Gastrocnemius medialis (tissue), 4 donors: Measurements from ENCODE around the gene KRTAP5-5. TPM values are rescaled to one million over a fixed set of nuclear protein-coding genes. Genes with fewer than 3 reads are reported as not detected.

Experiments used
- ATAC-seq, 2 donors: fragments of 150-250 bp; one replicate each; pipeline ENCODE4 v1.9.1; 2016
- DNase-seq, 2 donors: peaks; one replicate each; pipeline ENCODE4 v3.0.0-alpha.2; 2019
- H3K27ac ChIP-seq, 4 donors: fragments of 200-600 bp; sonication (generic); 1 replicate in 1 of 4; 2 replicates in 3 of 4; pipeline ENCODE4 v1.5.1; 2016 to 2018; ENCODE audit warnings: mild to moderate bottlenecking in 2 of 4, moderate library complexity in 1 of 4
- H3K27me3 ChIP-seq, 3 donors: fragments of 200-600 bp; sonication (generic) in 2 of 3; 1 replicate in 1 of 3; 2 replicates in 2 of 3; pipeline versions ENCODE4 v1.5.1 to v1.6.0; 2016 to 2019; ENCODE audit warnings: mild to moderate bottlenecking in 1 of 3, moderate library complexity in 1 of 3
- H3K36me3 ChIP-seq, 2 donors: fragments of 200-600 bp; sonication (generic) in 1 of 2; one replicate each; pipeline ENCODE4 v1.5.1; 2017 to 2018
- H3K4me1 ChIP-seq, 2 donors: fragments of 200-600 bp; sonication (generic) in 1 of 2; one replicate each; pipeline ENCODE4 v1.5.1; 2016 to 2017; ENCODE audit warnings: mild to moderate bottlenecking in 2 of 2
- H3K4me3 ChIP-seq, 4 donors: fragments of 200-600 bp; sonication (generic) in 3 of 4; 1 replicate in 1 of 4; 2 replicates in 3 of 4; pipeline ENCODE4 v1.5.1; 2016 to 2019; ENCODE audit warnings: mild to moderate bottlenecking in 2 of 4
- H3K9me3 ChIP-seq, 3 donors: fragments of 200-600 bp; sonication (generic) in 2 of 3; 1 replicate in 1 of 3; 2 replicates in 2 of 3; pipeline ENCODE4 v1.5.1; 2016 to 2019
- CTCF ChIP-seq, 5 experiments: fragments of 450-650 bp in 3 of 5; fragments of 200-600 bp in 2 of 5; sonication (generic) in 2 of 5; IDR thresholded peaks in 4 of 5; conservative IDR thresholded peaks in 1 of 5; 1 replicate in 4 of 5; 2 replicates in 1 of 5; pipeline ENCODE4 v1.5.1; 2016 to 2019; ENCODE audit warnings: antibody characterized with exemption in 5 of 5, mild to moderate bottlenecking in 3 of 5, moderate library complexity in 3 of 5
- POLR2A ChIP-seq, 2 donors: fragments of 450-650 bp; IDR thresholded peaks; one replicate each; pipeline ENCODE4 v1.6.1; 2017; ENCODE audit warnings: antibody characterized with exemption in 2 of 2, mild to moderate bottlenecking in 2 of 2, moderate library complexity in 2 of 2
- in situ Hi-C, 4 donors: fragments of 200-750 bp; cut with MboI; loops; one replicate each; pipeline versions ENCODE4 v1.15.0 to v1.8.0; 2017; ENCODE audit warnings: low sequenced_read_pairs in 4 of 4
- intact Hi-C: fragments of 100-400 bp; cut with DNase I; formaldehyde crosslinking; loops from one replicate; pipeline ENCODE4 v1.15.1; 2023; ENCODE audit warnings: low total_unique reads
- total RNA-seq, 4 donors: library from RNA; depleted of rRNA; stranded (reverse); fragments of >200 nt; gene quantifications; one replicate each; pipeline versions ENCODE4 v1.1.0 to v1.2.3, GENCODE V29; 2016

Gene KRTAP5-5
- total RNA-seq, 4 donors from 2014 or later: not detected

DNA sequence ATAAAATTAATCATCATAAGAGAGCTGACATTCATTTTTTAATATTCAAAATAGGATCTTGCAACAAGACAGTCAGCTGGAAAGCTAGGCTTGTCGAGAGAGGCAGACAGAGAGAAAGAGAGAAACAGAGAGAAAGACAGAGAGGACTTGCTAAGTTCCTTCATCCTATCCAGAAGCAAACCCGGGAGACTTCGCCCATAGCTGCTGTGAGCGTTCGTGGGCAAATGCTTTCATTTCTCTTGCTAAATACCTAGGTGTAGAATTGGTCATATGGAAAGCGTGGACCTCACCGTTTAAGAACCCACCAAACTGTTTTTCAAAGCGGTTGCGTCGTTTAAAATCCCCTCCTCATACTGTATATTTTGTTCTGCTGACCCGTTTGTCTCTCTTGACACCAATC is 42.1 kb downstream of the KRTAP5-5 start:
- ATAC-seq (no peak), DNase-seq (no peak)
- H3K9me3 ChIP-seq: no peaks in the 10 kb centered on the region
- no peaks in the 10 kb centered on the region for H3K36me3 ChIP-seq
- no peak overlapping the region for H3K4me3 ChIP-seq
- intact Hi-C loops (no loop called here), in situ Hi-C loops (loop anchor here in 1 of 4 donors (25.0 kb wide), 1 partner anchor 491 kb away; the partner anchor contains the start of genes INS and TH)
- TF ChIP-seq POLR2A (IDR thresholded peaks at IDR 0.05) (no peak), CTCF (IDR thresholded peaks at IDR 0.05 in 4 of 5, conservative IDR thresholded peaks at IDR 0.05 in 1 of 5) (no peak)
- H3K4me1 ChIP-seq: no peaks in the 10 kb centered on the region
- H3K27me3 ChIP-seq: peaks cover 23 to 46% (median 46%) of the 10 kb centered on the region in 3 donors
- H3K27ac ChIP-seq: no peak overlapping the region

DNA sequence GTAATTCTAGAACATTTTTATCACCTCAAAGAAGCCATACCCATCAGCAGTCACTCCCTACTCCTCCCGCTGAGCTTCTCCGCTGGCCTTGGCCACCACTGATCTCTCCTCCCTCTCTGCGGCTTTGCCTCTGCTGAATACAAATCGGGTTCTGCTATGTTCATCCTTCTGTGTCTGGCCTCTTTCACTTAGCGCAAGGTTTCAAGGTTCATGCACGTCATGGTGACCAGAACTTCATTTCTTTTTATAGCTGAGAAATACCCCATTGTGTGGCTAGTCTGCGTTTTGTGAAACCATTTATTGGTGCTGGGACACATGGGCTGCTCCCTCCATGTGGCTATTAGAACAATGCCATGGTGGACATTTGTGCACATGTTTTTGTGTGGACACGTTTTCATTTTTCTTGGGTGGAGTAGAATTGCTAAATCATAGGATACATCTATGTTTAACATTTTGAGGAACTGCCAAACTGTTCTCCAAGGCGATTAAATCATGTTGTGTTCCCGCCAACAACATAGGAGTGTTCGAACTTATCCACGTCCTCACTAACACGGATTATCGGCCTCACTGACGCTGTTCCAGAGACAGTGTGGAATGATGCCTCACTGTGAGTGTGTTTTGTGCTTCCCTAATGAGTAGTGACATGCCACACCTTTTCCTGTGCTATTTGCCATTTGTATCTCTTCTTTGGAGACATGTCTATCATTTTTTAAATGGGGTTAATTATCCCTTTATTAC is 43.2 kb downstream of the KRTAP5-5 start:
- intact Hi-C loops: no loop called here
- DNase-seq: no peak
- in situ Hi-C loops: loop anchor here in 1 of 4 donors (25.0 kb wide), 1 partner anchor 490 kb away; the partner anchor contains the start of genes INS and TH
- Histone ChIP-seq H3K4me1 (no peaks in the 10 kb centered on the region), H3K36me3 (no peaks in the 10 kb centered on the region), H3K27ac (no peak overlapping the region), H3K4me3 (no peak overlapping the region), H3K27me3 (peaks cover 33 to 57% (median 57%) of the 10 kb centered on the region in 3 donors), H3K9me3 (no peaks in the 10 kb centered on the region)
- no peak for ATAC-seq
- TF ChIP-seq CTCF (IDR thresholded peaks at IDR 0.05 in 4 of 5, conservative IDR thresholded peaks at IDR 0.05 in 1 of 5) (no peak), POLR2A (IDR thresholded peaks at IDR 0.05) (no peak)

GRCh38 chr11:1673446-1674172 is 44.0 kb downstream of the KRTAP5-5 start:
- H3K27me3 ChIP-seq: peaks cover 39 to 62% (median 58%) of the 10 kb centered on the region in 3 donors

More at GRCh38 chr11:1673446-1674172, 44.0 kb downstream of the KRTAP5-5 start:
- intact Hi-C loops: no loop called here
- Histone ChIP-seq H3K4me1 (no peaks in the 10 kb centered on the region), H3K27ac (no peak overlapping the region), H3K9me3 (no peaks in the 10 kb centered on the region), H3K36me3 (no peaks in the 10 kb centered on the region), H3K4me3 (no peak overlapping the region)
- ATAC-seq (no peak), DNase-seq (no peak)
- no peak for TF ChIP-seq POLR2A (IDR thresholded peaks at IDR 0.05)
- no peak for TF ChIP-seq CTCF (IDR thresholded peaks at IDR 0.05 in 4 of 5, conservative IDR thresholded peaks at IDR 0.05 in 1 of 5)
- in situ Hi-C loops: loop anchor here in 1 of 4 donors (25.0 kb wide), 1 partner anchor 489 kb away; the partner anchor contains the start of genes INS and TH
